ENCODE data around the gene XKR8.

- TF ChIP-seq CTCF (IDR thresholded peaks at IDR 0.05), result no peak
- no peak for TF ChIP-seq POLR2A (IDR thresholded peaks at IDR 0.05)
Observed at GRCh38 chr1:27993241-27993640, 33.5 kb downstream of the XKR8 start.

All from gastroesophageal sphincter (tissue), 3 donors.